DMS53 treated with DMSO at 0.1 percent for 48 hours (cell line): ENCODE data around the gene TMEFF2.
A peak's percentile ranks its signal among the peaks of the same experiment; 100 is the strongest.

Source experiments
- DNase-seq: peaks from one replicate; lab custom pipeline; 2025; ENCODE audit not compliant: unreplicated experiment; lab: John Stamatoyannopoulos, UW

TMEFF2 gene

GRCh38 chr2:192194866-192195547 is at the start of gene TMEFF2:
Gene TMEFF2 (minus strand): TSS chr2:192194933. CDS start chr2:192194524, 409 bp downstream.
- DNase-seq: peak; percentile 70

GRCh38 chr2:192243488-192243887 is 48.8 kb upstream of the TMEFF2 start:
- DNase-seq: no peak

GRCh38 chr2:192236136-192236535 is 41.4 kb upstream of the TMEFF2 start:
- no peak for DNase-seq

GRCh38 chr2:192230889-192231453 is 36.2 kb upstream of the TMEFF2 start:
- no peak for DNase-seq

- no peak for DNase-seq
Observed at GRCh38 chr2:192228685-192229084, 34.0 kb upstream of the TMEFF2 start.

- DNase-seq: no peak
Observed at GRCh38 chr2:192218970-192219369, 24.2 kb upstream of the TMEFF2 start.

GRCh38 chr2:192218377-192218776 is 23.6 kb upstream of the TMEFF2 start:
- DNase-seq: no peak

- no peak for DNase-seq
Observed at GRCh38 chr2:192216336-192216735, 21.6 kb upstream of the TMEFF2 start.

- DNase-seq: no peak
Observed at GRCh38 chr2:192215096-192215877, 20.6 kb upstream of the TMEFF2 start.

- DNase-seq: no peak
Observed at GRCh38 chr2:192208848-192209247, 14.1 kb upstream of the TMEFF2 start.

- DNase-seq: no peak
Observed at GRCh38 chr2:192206399-192206798, 11.7 kb upstream of the TMEFF2 start.

GRCh38 chr2:192203876-192204275 is 9.1 kb upstream of the TMEFF2 start:
- no peak for DNase-seq

- DNase-seq: no peak
Observed at GRCh38 chr2:192202373-192202772, 7.6 kb upstream of the TMEFF2 start.

- DNase-seq: no peak
Observed at GRCh38 chr2:192201116-192201515, 6.4 kb upstream of the TMEFF2 start.

GRCh38 chr2:192197357-192197756 is 2.6 kb upstream of the TMEFF2 start:
- DNase-seq: no peak

GRCh38 chr2:192196421-192197194 is 1.9 kb upstream of the TMEFF2 start:
- DNase-seq: no peak

GRCh38 chr2:192195548-192196418 is 1.1 kb upstream of the TMEFF2 start:
- no peak for DNase-seq

GRCh38 chr2:192194265-192194865 is 368 bp downstream of the TMEFF2 start:
- DNase-seq: peak; percentile 20

- peak; percentile 25 for DNase-seq
Observed at GRCh38 chr2:192190474-192190873, 4.3 kb downstream of the TMEFF2 start.

- DNase-seq: no peak
Observed at GRCh38 chr2:192186806-192187205, 7.9 kb downstream of the TMEFF2 start.
